NCI-H524 treated with DMSO at 0.1 percent for 48 hours (cell line): ENCODE results near the gene MST1R.
A peak's percentile ranks its signal among the peaks of the same experiment; 100 is the strongest.

Source experiments
- DNase-seq: peaks from one replicate; lab custom pipeline; 2025; lab: John Stamatoyannopoulos, UW

Gene MST1R

GRCh38 chr3:49876567-49876966 is 27.1 kb downstream of the MST1R start:
- DNase-seq = no peak

GRCh38 chr3:49873623-49874022 is 30.1 kb downstream of the MST1R start:
- no peak for DNase-seq

- DNase-seq = no peak
These were observed 30.8 kb downstream of the MST1R start for GRCh38 chr3:49872801-49873281.

GRCh38 chr3:49871531-49872153 is 32.0 kb downstream of the MST1R start:
- no peak for DNase-seq

- DNase-seq = no peak
These were observed 34.0 kb downstream of the MST1R start, which contains the start of gene CAMKV for GRCh38 chr3:49869525-49870126. TSS of gene CAMKV (minus strand) at chr3:49869906. CDS start at chr3:49862388, 7,518 bp downstream.

GRCh38 chr3:49868862-49869466 is 34.7 kb downstream of the MST1R start:
- DNase-seq = no peak

GRCh38 chr3:49867871-49868321 is 35.8 kb downstream of the MST1R start:
- DNase-seq = peak; percentile 42

GRCh38 chr3:49867400-49867799 is 36.3 kb downstream of the MST1R start:
- DNase-seq = no peak

GRCh38 chr3:49865198-49865784 is 38.4 kb downstream of the MST1R start:
- no peak for DNase-seq

- no peak for DNase-seq
These were observed 39.2 kb downstream of the MST1R start for GRCh38 chr3:49864505-49864904.

- no peak for DNase-seq
These were observed 43.9 kb downstream of the MST1R start for GRCh38 chr3:49859576-49860305.

- DNase-seq = peak; percentile 83
These were observed 47.3 kb downstream of the MST1R start, which contains the start of gene TRAIP for GRCh38 chr3:49856181-49857005. TSS of gene TRAIP (minus strand) at chr3:49856564. CDS start at chr3:49856453, 111 bp downstream.

- DNase-seq = no peak
These were observed 48.0 kb downstream of the MST1R start for GRCh38 chr3:49855662-49856061.

GRCh38 chr3:49845694-49846093 is 58.0 kb downstream of the MST1R start:
- no peak for DNase-seq

- no peak for DNase-seq
These were observed 59.0 kb downstream of the MST1R start for GRCh38 chr3:49844464-49845183.

- DNase-seq = no peak
These were observed 60.7 kb downstream of the MST1R start for GRCh38 chr3:49842843-49843517.

GRCh38 chr3:49841806-49842205 is 61.9 kb downstream of the MST1R start:
- DNase-seq = no peak

- peak; percentile 8 for DNase-seq
These were observed 62.5 kb downstream of the MST1R start for GRCh38 chr3:49841126-49841696.

GRCh38 chr3:49840388-49840787 is 63.3 kb downstream of the MST1R start:
- DNase-seq = no peak
